ENCODE data around the gene RNU6-9.

- TF ChIP-seq EZH2 (IDR thresholded peaks at IDR 0.05; ENCODE audit: borderline replicate concordance, insufficient read depth, low read depth, low read length, poor library complexity, severe bottlenecking), result no peak
- TF ChIP-seq, protein P1, sequence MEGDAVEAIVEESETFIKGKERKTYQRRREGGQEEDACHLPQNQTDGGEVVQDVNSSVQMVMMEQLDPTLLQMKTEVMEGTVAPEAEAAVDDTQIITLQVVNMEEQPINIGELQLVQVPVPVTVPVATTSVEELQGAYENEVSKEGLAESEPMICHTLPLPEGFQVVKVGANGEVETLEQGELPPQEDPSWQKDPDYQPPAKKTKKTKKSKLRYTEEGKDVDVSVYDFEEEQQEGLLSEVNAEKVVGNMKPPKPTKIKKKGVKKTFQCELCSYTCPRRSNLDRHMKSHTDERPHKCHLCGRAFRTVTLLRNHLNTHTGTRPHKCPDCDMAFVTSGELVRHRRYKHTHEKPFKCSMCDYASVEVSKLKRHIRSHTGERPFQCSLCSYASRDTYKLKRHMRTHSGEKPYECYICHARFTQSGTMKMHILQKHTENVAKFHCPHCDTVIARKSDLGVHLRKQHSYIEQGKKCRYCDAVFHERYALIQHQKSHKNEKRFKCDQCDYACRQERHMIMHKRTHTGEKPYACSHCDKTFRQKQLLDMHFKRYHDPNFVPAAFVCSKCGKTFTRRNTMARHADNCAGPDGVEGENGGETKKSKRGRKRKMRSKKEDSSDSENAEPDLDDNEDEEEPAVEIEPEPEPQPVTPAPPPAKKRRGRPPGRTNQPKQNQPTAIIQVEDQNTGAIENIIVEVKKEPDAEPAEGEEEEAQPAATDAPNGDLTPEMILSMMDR (IDR thresholded peaks at IDR 0.05), result no peak
These were observed 38.8 kb downstream of the RNU6-9 start for GRCh38 chr19:931860-932647.

Data from B cell (primary cell).